Suprapubic skin (tissue), 4 donors: ENCODE results near the gene CACNB3.

Experiments used
- POLR2A ChIP-seq, 2 donors: fragments of 450-650 bp; IDR thresholded peaks; one replicate each; pipeline ENCODE4 v1.6.1; 2017; ENCODE audit warnings: antibody characterized with exemption in 2 of 2, mild to moderate bottlenecking in 2 of 2, moderate library complexity in 2 of 2
- POLR2AphosphoS5 ChIP-seq, 3 donors: sonication (generic); formaldehyde crosslinking; IDR thresholded peaks; one replicate each; pipeline ENCODE4 v1.6.1; 2017; ENCODE audit warnings: antibody characterized with exemption in 3 of 3

GRCh38 chr12:48831257-48831656 lies 13.0 kb downstream of the CACNB3 start:
- no peak for TF ChIP-seq POLR2AphosphoS5 (IDR thresholded peaks at IDR 0.05)
- TF ChIP-seq POLR2A (IDR thresholded peaks at IDR 0.05), result no peak
